ENCODE results near the gene RGS11.

Gene RGS11

GRCh38 chr16:306911-307370 is 31.2 kb upstream of the RGS11 start:
- no peak for FAIRE-seq
- TF ChIP-seq POLR2A (IDR thresholded peaks at IDR 0.05; ENCODE audit: low read depth, low read length), result no peak
- DNase-seq (ENCODE audit: insufficient read length, low spot score), result no peak

- no peak for FAIRE-seq
- no peak for TF ChIP-seq POLR2A (IDR thresholded peaks at IDR 0.05; ENCODE audit: low read depth, low read length)
- DNase-seq (ENCODE audit: insufficient read length, low spot score), result no peak
These were observed 30.3 kb upstream of the RGS11 start for GRCh38 chr16:305916-306626.

GRCh38 chr16:303760-304505 is 28.2 kb upstream of the RGS11 start:
- DNase-seq (ENCODE audit: insufficient read length, low spot score) (no peak), FAIRE-seq (no peak)
- no peak for TF ChIP-seq POLR2A (IDR thresholded peaks at IDR 0.05; ENCODE audit: low read depth, low read length)

GRCh38 chr16:301950-302349 is 26.2 kb upstream of the RGS11 start:
- FAIRE-seq (no peak), DNase-seq (ENCODE audit: insufficient read length, low spot score) (no peak)
- no peak for TF ChIP-seq POLR2A (IDR thresholded peaks at IDR 0.05; ENCODE audit: low read depth, low read length)

- DNase-seq (ENCODE audit: insufficient read length, low spot score), result no peak
- TF ChIP-seq POLR2A (IDR thresholded peaks at IDR 0.05; ENCODE audit: low read depth, low read length), result no peak
- no peak for FAIRE-seq
These were observed 25.5 kb upstream of the RGS11 start for GRCh38 chr16:301235-301634.

- TF ChIP-seq POLR2A (IDR thresholded peaks at IDR 0.05; ENCODE audit: low read depth, low read length), result no peak
- DNase-seq (ENCODE audit: insufficient read length, low spot score) (no peak), FAIRE-seq (no peak)
These were observed 22.1 kb upstream of the RGS11 start for GRCh38 chr16:297832-298231.

- no peak for DNase-seq (ENCODE audit: insufficient read length, low spot score)
- FAIRE-seq, result no peak
- no peak for TF ChIP-seq POLR2A (IDR thresholded peaks at IDR 0.05; ENCODE audit: low read depth, low read length)
These were observed 21.2 kb upstream of the RGS11 start for GRCh38 chr16:296806-297510.

GRCh38 chr16:296276-296675 is 20.5 kb upstream of the RGS11 start:
- TF ChIP-seq POLR2A (IDR thresholded peaks at IDR 0.05; ENCODE audit: low read depth, low read length), result no peak
- DNase-seq (ENCODE audit: insufficient read length, low spot score), result no peak
- FAIRE-seq, result no peak

- no peak for FAIRE-seq
These were observed 17.5 kb upstream of the RGS11 start for GRCh38 chr16:293043-293775.

GRCh38 chr16:291539-291938 is 15.8 kb upstream of the RGS11 start:
- TF ChIP-seq POLR2A (IDR thresholded peaks at IDR 0.05; ENCODE audit: low read depth, low read length), result no peak
- DNase-seq (ENCODE audit: insufficient read length, low spot score), result no peak
- no peak for FAIRE-seq

More at GRCh38 chr16:293043-293775, 17.5 kb upstream of the RGS11 start:
- no peak for DNase-seq (ENCODE audit: insufficient read length, low spot score)
- TF ChIP-seq POLR2A (IDR thresholded peaks at IDR 0.05; ENCODE audit: low read depth, low read length), result no peak

- DNase-seq (ENCODE audit: insufficient read length, low spot score) (no peak), FAIRE-seq (no peak)
- TF ChIP-seq POLR2A (IDR thresholded peaks at IDR 0.05; ENCODE audit: low read depth, low read length), result no peak
These were observed 15.1 kb upstream of the RGS11 start for GRCh38 chr16:290681-291405.

- no peak for FAIRE-seq
- DNase-seq (ENCODE audit: insufficient read length, low spot score), result no peak
- no peak for TF ChIP-seq POLR2A (IDR thresholded peaks at IDR 0.05; ENCODE audit: low read depth, low read length)
These were observed 14.4 kb upstream of the RGS11 start for GRCh38 chr16:290015-290680.
